HFF-Myc (cell line): ENCODE measurements around the gene PPL.

Source experiments
- DNase-seq: peaks from one replicate; pipeline ENCODE4 v3.0.0-alpha.2; 2011; ENCODE audit warnings: low read depth; ENCODE audit errors: extremely low read depth
- H3K4me3 ChIP-seq: replicated peaks from 2 replicates; pipeline ENCODE4 v1.5.1; 2011; ENCODE audit warnings: low read depth, mild to moderate bottlenecking, control low read depth, low read length
- TF ChIP-seq, protein P1 (sequence below): IDR thresholded peaks from 2 replicates; pipeline ENCODE4 v1.5.1; 2012; ENCODE audit warnings: mild to moderate bottlenecking, low read depth, low read length, control low read depth; ENCODE audit errors: missing control alignments

The PPL gene

GRCh38 chr16:4893103-4893862 is 43.7 kb downstream of the PPL start:
- TF ChIP-seq, protein P1, sequence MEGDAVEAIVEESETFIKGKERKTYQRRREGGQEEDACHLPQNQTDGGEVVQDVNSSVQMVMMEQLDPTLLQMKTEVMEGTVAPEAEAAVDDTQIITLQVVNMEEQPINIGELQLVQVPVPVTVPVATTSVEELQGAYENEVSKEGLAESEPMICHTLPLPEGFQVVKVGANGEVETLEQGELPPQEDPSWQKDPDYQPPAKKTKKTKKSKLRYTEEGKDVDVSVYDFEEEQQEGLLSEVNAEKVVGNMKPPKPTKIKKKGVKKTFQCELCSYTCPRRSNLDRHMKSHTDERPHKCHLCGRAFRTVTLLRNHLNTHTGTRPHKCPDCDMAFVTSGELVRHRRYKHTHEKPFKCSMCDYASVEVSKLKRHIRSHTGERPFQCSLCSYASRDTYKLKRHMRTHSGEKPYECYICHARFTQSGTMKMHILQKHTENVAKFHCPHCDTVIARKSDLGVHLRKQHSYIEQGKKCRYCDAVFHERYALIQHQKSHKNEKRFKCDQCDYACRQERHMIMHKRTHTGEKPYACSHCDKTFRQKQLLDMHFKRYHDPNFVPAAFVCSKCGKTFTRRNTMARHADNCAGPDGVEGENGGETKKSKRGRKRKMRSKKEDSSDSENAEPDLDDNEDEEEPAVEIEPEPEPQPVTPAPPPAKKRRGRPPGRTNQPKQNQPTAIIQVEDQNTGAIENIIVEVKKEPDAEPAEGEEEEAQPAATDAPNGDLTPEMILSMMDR: no peak
- H3K4me3 ChIP-seq: no peak overlapping the region
- no peak for DNase-seq

DNA sequence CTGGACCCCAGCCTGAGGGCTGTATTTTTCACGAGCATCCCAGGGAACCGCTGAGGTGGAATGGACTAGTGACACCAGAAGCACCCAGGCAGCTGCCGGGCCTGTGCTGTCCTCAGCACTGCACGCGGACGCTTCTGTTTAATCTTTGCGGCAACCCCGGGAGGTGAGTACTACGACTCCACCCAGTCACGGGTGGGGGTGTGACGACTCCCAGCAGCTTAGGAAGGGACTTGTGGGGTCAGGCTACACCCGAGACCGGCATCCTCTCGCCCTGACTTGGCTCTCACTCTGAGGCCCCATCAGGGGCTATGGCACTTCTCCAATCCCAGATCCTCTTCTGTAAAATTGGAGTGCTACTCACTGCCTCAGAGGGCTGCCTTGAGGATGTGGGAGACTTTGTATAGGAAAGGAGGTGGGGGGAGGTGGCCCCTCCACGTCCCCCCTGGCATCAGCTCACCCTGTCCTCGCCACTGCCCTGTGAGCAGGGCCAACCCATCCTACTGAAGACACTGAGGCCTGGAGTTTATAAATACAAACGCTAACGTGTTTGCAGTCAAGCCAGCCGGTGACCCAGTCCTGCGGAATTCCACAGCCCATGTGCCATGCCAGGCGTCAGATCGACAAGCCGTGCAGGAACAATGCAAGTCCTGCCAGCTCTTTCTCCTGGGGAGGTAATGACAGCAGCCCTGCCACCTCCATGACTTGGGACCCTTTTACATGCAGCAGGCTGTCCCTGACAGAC is 44.4 kb downstream of the PPL start:
- TF ChIP-seq, protein P1: no peak
- no peak for DNase-seq
- no peak overlapping the region for H3K4me3 ChIP-seq

DNA sequence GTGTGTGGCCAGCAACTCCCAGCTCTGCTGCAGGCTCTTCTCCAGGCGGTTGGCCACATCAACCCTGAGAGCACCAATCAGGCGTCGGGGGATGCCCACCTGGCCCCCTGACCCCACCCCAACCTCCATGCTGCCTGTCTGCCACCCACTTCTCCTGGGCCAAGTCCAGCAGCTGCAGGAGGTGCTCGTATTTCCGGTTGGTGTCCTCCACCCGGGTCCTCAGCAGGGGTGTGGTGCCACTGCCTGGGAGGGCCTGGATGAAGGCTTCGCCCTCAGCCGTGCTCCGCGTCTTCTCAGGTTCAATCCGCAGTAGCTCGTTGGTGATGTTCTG is 45.1 kb downstream of the PPL start:
- TF ChIP-seq, protein P1: no peak
- no peak for DNase-seq
- no peak overlapping the region for H3K4me3 ChIP-seq

DNA sequence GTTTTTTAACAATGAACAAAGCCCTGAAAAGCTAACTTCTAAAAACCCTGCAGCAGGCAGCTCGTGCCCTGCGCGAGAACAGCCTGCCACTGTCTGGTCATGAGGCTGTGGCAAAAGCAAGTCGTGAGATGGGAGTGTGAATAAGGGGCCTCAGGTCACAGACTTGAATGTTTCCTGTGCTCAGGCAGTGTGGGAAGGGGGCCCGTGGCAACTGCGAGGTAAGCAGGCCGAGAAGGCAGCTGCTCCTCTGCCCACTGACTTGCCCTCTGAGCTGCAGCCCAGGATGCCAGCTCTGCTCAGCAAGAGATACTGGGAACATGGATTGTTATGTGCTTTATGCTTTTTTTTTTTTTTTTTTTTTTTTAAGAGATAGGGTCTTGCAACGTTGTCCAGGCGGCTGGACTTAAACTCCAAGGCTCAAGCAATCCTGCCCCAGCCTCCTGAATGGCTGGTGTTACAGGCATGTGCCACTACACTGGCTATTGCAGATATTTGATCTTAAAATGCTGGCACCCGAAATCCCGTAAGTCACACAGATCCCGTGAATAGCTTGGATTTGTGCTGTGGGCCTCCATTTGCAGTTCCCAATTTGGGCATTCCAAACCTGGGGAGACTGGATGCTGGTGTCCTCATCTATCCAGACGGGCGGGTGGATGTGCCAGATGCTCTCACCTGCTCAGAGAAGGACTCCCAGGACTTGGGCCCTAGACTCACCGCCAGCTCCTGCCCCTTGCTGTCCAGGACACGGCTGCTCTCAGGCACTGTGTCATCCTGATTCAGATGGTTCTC is 45.7 kb downstream of the PPL start:
- TF ChIP-seq, protein P1: no peak
- H3K4me3 ChIP-seq: no peak overlapping the region
- DNase-seq: no peak

- TF ChIP-seq, protein P1: no peak
- no peak overlapping the region for H3K4me3 ChIP-seq
- DNase-seq: no peak
Observed at GRCh38 chr16:4890686-4891085, 46.3 kb downstream of the PPL start.

DNA sequence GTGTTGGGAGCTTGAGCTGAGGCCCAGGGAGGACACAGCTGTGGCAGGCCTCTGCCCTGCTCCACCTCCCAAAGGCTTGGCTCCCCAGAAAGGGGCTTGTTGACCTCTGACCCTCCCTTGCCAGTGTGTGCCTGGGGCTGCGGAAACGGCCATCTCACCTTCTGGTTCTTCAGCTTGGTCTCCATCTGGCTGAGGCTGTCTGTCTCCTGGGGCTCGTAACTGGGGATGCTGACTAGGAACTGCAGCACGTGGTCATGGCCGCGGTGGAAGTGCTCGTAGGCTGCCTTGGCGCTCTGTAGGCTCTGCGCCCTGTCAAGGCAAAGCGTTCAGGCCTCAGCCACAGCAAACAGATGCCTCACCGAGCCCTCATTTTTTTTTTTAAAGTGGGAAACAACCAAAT is 46.9 kb downstream of the PPL start:
- H3K4me3 ChIP-seq: no peak overlapping the region
- TF ChIP-seq, protein P1: no peak
- DNase-seq: no peak
